Mesodermal cell (in vitro differentiated cells): Measurements from ENCODE around the gene GPRC5D.

Experiments
- H3K27ac ChIP-seq: 2 replicates; pipeline ENCODE4 v1.7.0; 2013; ENCODE audit warnings: mild to moderate bottlenecking, low read depth, low read length, moderate library complexity; ENCODE audit not compliant: severe bottlenecking
- H3K36me3 ChIP-seq: 2 replicates; pipeline ENCODE4 v1.7.1; 2013; ENCODE audit warnings: mild to moderate bottlenecking, low read length, moderate library complexity; ENCODE audit not compliant: control insufficient read depth, insufficient read depth
- H3K4me1 ChIP-seq: one replicate; pipeline ENCODE4 v1.7.1; 2013; ENCODE audit warnings: mild to moderate bottlenecking, low read length; ENCODE audit not compliant: insufficient read depth, control insufficient read depth, poor library complexity, severe bottlenecking
- H3K4me3 ChIP-seq: 2 replicates; pipeline ENCODE4 v1.7.0; 2013; ENCODE audit warnings: low read length, control low read depth, mild to moderate bottlenecking; ENCODE audit not compliant: insufficient read depth, poor library complexity, severe bottlenecking; ENCODE audit errors: extremely low read depth
- H3K9me3 ChIP-seq: 2 replicates; pipeline ENCODE4 v1.7.1; 2013; ENCODE audit warnings: mild to moderate bottlenecking, low read length, moderate library complexity; ENCODE audit not compliant: control insufficient read depth
- WGBS, 2 experiments: methylation state at CpG; one replicate each; pipeline ENCODE4 v1.1.5; 2013; ENCODE audit warnings: missing lambda C conversion rate in 2 of 2; ENCODE audit not compliant: insufficient coverage in 2 of 2; 5-methylcytosine and 5-hydroxymethylcytosine counted together

The GPRC5D gene

GRCh38 chr12:12954878-12955625, 3.1 kb upstream of the GPRC5D start:
- WGBS, 2 experiments, result 100% methylated on average over 3 to 6 of the region's 6 CpGs
- no peak overlapping the region for H3K4me3 ChIP-seq
- H3K4me1 ChIP-seq, result no peaks in the 10 kb centered on the region
- H3K27ac ChIP-seq, result no peak overlapping the region
- H3K9me3 ChIP-seq, result no peaks in the 10 kb centered on the region
- no peaks in the 10 kb centered on the region for H3K36me3 ChIP-seq

- no peaks in the 10 kb centered on the region for H3K4me1 ChIP-seq
- H3K27ac ChIP-seq, result no peak overlapping the region
- 57 to 84% methylated on average over 1 to 3 of the region's 4 CpGs for WGBS, 2 experiments
- H3K9me3 ChIP-seq, result no peaks in the 10 kb centered on the region
- H3K36me3 ChIP-seq, result peaks cover 5% of the 10 kb centered on the region
- H3K4me3 ChIP-seq, result no peak overlapping the region
Measured at GRCh38 chr12:12954356-12954755, 2.4 kb upstream of the GPRC5D start.

GRCh38 chr12:12951504-12951903, 466 bp downstream of the GPRC5D start:
- H3K36me3 ChIP-seq, result peaks cover 10% of the 10 kb centered on the region
- WGBS, 2 experiments, result no CpG with 5 or more reads among the region's 1 CpG
- no peak overlapping the region for H3K27ac ChIP-seq
- H3K4me3 ChIP-seq, result no peak overlapping the region
- H3K9me3 ChIP-seq, result no peaks in the 10 kb centered on the region
- no peaks in the 10 kb centered on the region for H3K4me1 ChIP-seq

GRCh38 chr12:12947902-12948301, 4.1 kb downstream of the GPRC5D start:
- H3K36me3 ChIP-seq, result peaks cover 10% of the 10 kb centered on the region
- H3K4me1 ChIP-seq, result no peaks in the 10 kb centered on the region
- H3K4me3 ChIP-seq, result no peak overlapping the region
- no peaks in the 10 kb centered on the region for H3K9me3 ChIP-seq
- 92 to 100% methylated on average over 2 to 3 of the region's 4 CpGs for WGBS, 2 experiments
- H3K27ac ChIP-seq, result no peak overlapping the region

GRCh38 chr12:12946686-12947355, 5.1 kb downstream of the GPRC5D start:
- WGBS, 2 experiments, result 93% methylated on average over 2 to 3 of the region's 7 CpGs
- Histone ChIP-seq H3K27ac (no peak overlapping the region), H3K4me3 (no peak overlapping the region), H3K4me1 (no peaks in the 10 kb centered on the region), H3K36me3 (peaks cover 10% of the 10 kb centered on the region), H3K9me3 (no peaks in the 10 kb centered on the region)

- Histone ChIP-seq H3K4me3 (no peak overlapping the region), H3K4me1 (no peaks in the 10 kb centered on the region), H3K9me3 (no peaks in the 10 kb centered on the region), H3K27ac (no peak overlapping the region), H3K36me3 (peaks cover 10% of the 10 kb centered on the region)
Measured at GRCh38 chr12:12945591-12945990, 6.4 kb downstream of the GPRC5D start.

- Histone ChIP-seq H3K27ac (no peak overlapping the region), H3K4me1 (peaks cover 4% of the 10 kb centered on the region), H3K36me3 (no peaks in the 10 kb centered on the region), H3K9me3 (no peaks in the 10 kb centered on the region), H3K4me3 (no peak overlapping the region)
- WGBS, 2 experiments, result 91 to 96% methylated on average over 6 to 8 of the region's 8 CpGs
Measured at GRCh38 chr12:12943586-12944260, 8.2 kb downstream of the GPRC5D start.

GRCh38 chr12:12941450-12942350, 10.3 kb downstream of the GPRC5D start:
- H3K27ac ChIP-seq, result no peak overlapping the region
- WGBS, 2 experiments, result 93% methylated on average over 3 to 6 of the region's 10 CpGs
- H3K36me3 ChIP-seq, result no peaks in the 10 kb centered on the region
- no peak overlapping the region for H3K4me3 ChIP-seq
- H3K9me3 ChIP-seq, result no peaks in the 10 kb centered on the region
- H3K4me1 ChIP-seq, result peaks cover 7% of the 10 kb centered on the region

GRCh38 chr12:12939888-12940287, 12.1 kb downstream of the GPRC5D start:
- Histone ChIP-seq H3K27ac (no peak overlapping the region), H3K9me3 (no peaks in the 10 kb centered on the region), H3K4me3 (no peak overlapping the region), H3K36me3 (no peaks in the 10 kb centered on the region), H3K4me1 (peaks cover 7% of the 10 kb centered on the region)
- no CpG with 5 or more reads among the region's 1 CpG for WGBS, 2 experiments

GRCh38 chr12:12938541-12938940, 13.4 kb downstream of the GPRC5D start:
- no peaks in the 10 kb centered on the region for H3K36me3 ChIP-seq
- peaks cover 20% of the 10 kb centered on the region for H3K4me1 ChIP-seq
- H3K4me3 ChIP-seq, result no peak overlapping the region
- 83 to 84% methylated on average over 3 to 4 of the region's 5 CpGs for WGBS, 2 experiments
- no peaks in the 10 kb centered on the region for H3K9me3 ChIP-seq
- H3K27ac ChIP-seq, result no peak overlapping the region
